SK-N-SH (cell line): ENCODE results near the gene GID4. TPM values are rescaled to one million over a fixed set of nuclear protein-coding genes. Genes with fewer than 3 reads are reported as not detected.

ENCODE experiments used
- CTCF ChIA-PET: fragments of 300-600, 350-600 bp; formaldehyde crosslinking; extraction: SDS; loops from one replicate; lab custom pipeline; 2021; lab: Yijun Ruan, JAX
- POLR2A ChIA-PET: fragments of 350-600 bp; sonication (Branson Sonifier 250); formaldehyde crosslinking; extraction: SDS; loops from one replicate; lab custom pipeline; 2020; ENCODE audit warnings: antibody characterized with exemption, inconsistent platforms; lab: Yijun Ruan, JAX
- DNase-seq: peaks from one replicate; pipeline ENCODE4 v3.0.0; 2012
- H2AFZ ChIP-seq: fragments of 200-600 bp; sonication (generic); 2 replicates; pipeline ENCODE4 v1.8.1; 2016; ENCODE audit warnings: antibody characterized with exemption, mild to moderate bottlenecking, low read depth
- H3F3A ChIP-seq: fragments of 200-600 bp; sonication (generic); replicated peaks from 2 replicates; pipeline ENCODE3; 2016; ENCODE audit warnings: antibody characterized with exemption, mild to moderate bottlenecking; ENCODE audit not compliant: insufficient read depth
- H3K27ac ChIP-seq, 2 experiments: fragments of 200-500 bp in 1 of 2; fragments of 200-600 bp in 1 of 2; sonication (Bioruptor generic) in 1 of 2; sonication (generic), shearing (Covaris generic) in 1 of 2; 2 replicates each; pipeline versions ENCODE4 v1.5.1 to v1.6.1; 2014 to 2016; ENCODE audit warnings: low read depth in 2 of 2, inconsistent platforms in 1 of 2, low read length in 1 of 2, mild to moderate bottlenecking in 1 of 2, mixed read lengths in 1 of 2
- H3K27me3 ChIP-seq: fragments of 200-600 bp; sonication (generic), shearing (Covaris generic); 2 replicates; pipeline ENCODE4 v1.6.1; 2016; ENCODE audit warnings: mixed run types; ENCODE audit not compliant: insufficient read depth
- H3K36me3 ChIP-seq, 2 experiments: fragments of 200-500 bp in 1 of 2; fragments of 200-600 bp in 1 of 2; sonication (Bioruptor generic) in 1 of 2; sonication (generic) in 1 of 2; replicated peaks in 1 of 2; 2 replicates each; pipeline versions ENCODE3 to v1.5.1; 2014 to 2016; ENCODE audit warnings: low read length in 1 of 2, mild to moderate bottlenecking in 1 of 2; ENCODE audit not compliant: insufficient read depth in 2 of 2, control insufficient read depth in 1 of 2
- H3K4me1 ChIP-seq, 2 experiments: fragments of 200-500 bp in 1 of 2; fragments of 200-600 bp in 1 of 2; sonication (Bioruptor generic) in 1 of 2; sonication (generic), shearing (Covaris generic) in 1 of 2; 2 replicates each; pipeline versions ENCODE4 v1.5.1 to v1.6.1; 2014 to 2016; ENCODE audit warnings: low read depth in 1 of 2, low read length in 1 of 2, mixed run types in 1 of 2; ENCODE audit not compliant: insufficient read depth in 2 of 2, control insufficient read depth in 1 of 2
- H3K4me2 ChIP-seq: fragments of 200-600 bp; sonication (generic), shearing (Covaris generic); 2 replicates; pipeline ENCODE4 v1.6.1; 2017; ENCODE audit warnings: mixed run types
- H3K4me3 ChIP-seq, 2 experiments: fragments of 200-500 bp in 1 of 2; fragments of 200-600 bp in 1 of 2; sonication (Bioruptor generic) in 1 of 2; sonication (generic), shearing (Covaris generic) in 1 of 2; 2 replicates each; pipeline versions ENCODE4 v1.5.1 to v1.8.1; 2014 to 2016; ENCODE audit warnings: low read depth in 2 of 2, inconsistent platforms in 1 of 2, low read length in 1 of 2, mild to moderate bottlenecking in 1 of 2, mixed read lengths in 1 of 2, moderate library complexity in 1 of 2
- H3K79me2 ChIP-seq: fragments of 200-600 bp; sonication (generic); 2 replicates; pipeline ENCODE4 v1.8.1; 2017; ENCODE audit warnings: mild to moderate bottlenecking; ENCODE audit not compliant: insufficient read depth
- H3K9ac ChIP-seq: fragments of 200-600 bp; sonication (generic); 2 replicates; pipeline ENCODE4 v1.6.1; 2017; ENCODE audit warnings: mixed run types
- H3K9me2 ChIP-seq: fragments of 200-600 bp; sonication (generic); 2 replicates; pipeline ENCODE4 v1.6.1; 2017; ENCODE audit warnings: mixed run types
- H3K9me3 ChIP-seq: fragments of 200-600 bp; sonication (generic); 2 replicates; pipeline ENCODE4 v1.6.1; 2017; ENCODE audit warnings: mixed run types, mild to moderate bottlenecking, moderate library complexity
- H4K20me1 ChIP-seq: fragments of 200-600 bp; sonication (generic); 2 replicates; pipeline ENCODE4 v1.6.1; 2017; ENCODE audit warnings: mild to moderate bottlenecking, mixed run types; ENCODE audit not compliant: insufficient read depth
- ELF1 ChIP-seq: IDR thresholded peaks from 2 replicates; pipeline ENCODE4 v1.4.0; 2012
- EZH2phosphoT487 ChIP-seq: fragments of 200-600 bp; sonication (generic); IDR thresholded peaks from 2 replicates; pipeline ENCODE4 v1.6.1; 2017; ENCODE audit warnings: low read depth, mixed run types, mild to moderate bottlenecking, antibody characterized with exemption, moderate library complexity, borderline replicate concordance
- FOSL2 ChIP-seq: IDR thresholded peaks from 2 replicates; pipeline ENCODE4 v1.4.0; 2012; ENCODE audit warnings: low read depth, mild to moderate bottlenecking, moderate library complexity, borderline replicate concordance
- FOXJ3 ChIP-seq: sonication (generic); formaldehyde crosslinking; IDR thresholded peaks from 2 replicates; pipeline ENCODE4 v1.5.1; 2020; ENCODE audit warnings: mild to moderate bottlenecking, missing genetic modification reagents
- FOXM1 ChIP-seq: IDR thresholded peaks from 2 replicates; pipeline ENCODE4 v1.4.0; 2012; ENCODE audit warnings: low read depth, mild to moderate bottlenecking
- GABPA ChIP-seq: IDR thresholded peaks from 2 replicates; pipeline ENCODE4 v1.4.0; 2012; ENCODE audit warnings: low read depth, mild to moderate bottlenecking
- IRF3 ChIP-seq: fragments of 150-350 bp; IDR thresholded peaks from 2 replicates; pipeline ENCODE4 v1.6.1; 2016; ENCODE audit warnings: mild to moderate bottlenecking, low read depth, low read length
- JUND ChIP-seq: IDR thresholded peaks from 2 replicates; pipeline ENCODE4 v1.4.0; 2012
- MAX ChIP-seq: IDR thresholded peaks from 2 replicates; pipeline ENCODE4 v1.4.0; 2012; ENCODE audit warnings: low read depth
- MEF2A ChIP-seq: IDR thresholded peaks from 2 replicates; pipeline ENCODE4 v1.4.0; 2012; ENCODE audit warnings: low read depth, borderline replicate concordance
- MXI1 ChIP-seq: IDR thresholded peaks from 2 replicates; pipeline ENCODE4 v1.6.1; 2012; ENCODE audit warnings: mild to moderate bottlenecking, low read depth, low read length, improper control_type of control experiment
- NRF1 ChIP-seq: IDR thresholded peaks from 2 replicates; pipeline ENCODE4 v1.6.1; 2012; ENCODE audit warnings: low read depth, mild to moderate bottlenecking, low read length
- POLR2AphosphoS5 ChIP-seq: IDR thresholded peaks from 2 replicates; pipeline ENCODE4 v1.6.1; 2012; ENCODE audit warnings: low read depth, low read length
- RAD21 ChIP-seq: IDR thresholded peaks from 2 replicates; pipeline ENCODE4 v1.6.1; 2012; ENCODE audit warnings: mild to moderate bottlenecking, low read length
- RCOR1 ChIP-seq: fragments of 150-350 bp; IDR thresholded peaks from 2 replicates; pipeline ENCODE4 v1.6.1; 2017; ENCODE audit warnings: antibody characterized with exemption, low read length
- RFX5 ChIP-seq: IDR thresholded peaks from 2 replicates; pipeline ENCODE4 v1.6.1; 2012; ENCODE audit warnings: mild to moderate bottlenecking, improper control_type of control experiment, low read length
- TAF1 ChIP-seq: IDR thresholded peaks from 2 replicates; pipeline ENCODE4 v1.6.1; 2012; ENCODE audit warnings: low read depth, mild to moderate bottlenecking, low read length, moderate library complexity, borderline replicate concordance
- TCF12 ChIP-seq: IDR thresholded peaks from 2 replicates; pipeline ENCODE4 v1.4.0; 2012
- USF1 ChIP-seq: IDR thresholded peaks from 2 replicates; pipeline ENCODE4 v1.4.0; 2012; ENCODE audit warnings: low read depth, borderline replicate concordance
- YY1 ChIP-seq: IDR thresholded peaks from 2 replicates; pipeline ENCODE4 v1.4.0; 2012; ENCODE audit warnings: low read depth, mild to moderate bottlenecking
- WGBS: methylation state at CpG from one replicate; pipeline ENCODE4 v1.1.6; 2017; ENCODE audit warnings: low lambda C conversion rate; 5-methylcytosine and 5-hydroxymethylcytosine counted together
- polyA plus RNA-seq, 3 experiments: library from polyadenylated mRNA; depleted of rRNA; stranded (reverse); fragments of >200 nt; gene quantifications; 2 replicates each; pipeline ENCODE4 v1.2.3, GENCODE V29; 2012
- TF ChIP-seq, protein P1 (sequence below): fragments of 200-600 bp; sonication (generic); IDR thresholded peaks from 2 replicates; pipeline ENCODE4 v1.6.1; 2017; ENCODE audit warnings: antibody characterized with exemption, mild to moderate bottlenecking, moderate library complexity

The GID4 gene
- polyA plus RNA-seq, 1 of the 3 experiments (the other 2 are of a cell fraction), result 4.3 TPM

GRCh38 chr17:18084256-18084655, 45.0 kb downstream of the GID4 start:
- ChIA-PET POLR2A (no interaction called here), CTCF (no interaction called here)
- Histone ChIP-seq H3K4me2 (no peak overlapping the region), H3K79me2 (peaks cover 16% of the 10 kb centered on the region), H3K9me3 (no peaks in the 10 kb centered on the region), H4K20me1 (no peaks in the 10 kb centered on the region), H2AFZ (no peak overlapping the region), H3K27ac (no peak overlapping the region), H3K4me3 (no peak overlapping the region), H3K9me2 (no peaks in the 10 kb centered on the region), H3K9ac (no peak overlapping the region), H3K4me1 (peaks cover 0 to 7% of the 10 kb centered on the region in 2 experiments; a peak in 1 of 4 replicates), H3F3A (no peaks in the 10 kb centered on the region), H3K36me3 (no peaks in the 10 kb centered on the region), H3K27me3 (no peaks in the 10 kb centered on the region)
- no peak for TF ChIP-seq RCOR1
- no peak for TF ChIP-seq IRF3
- TF ChIP-seq ELF1, result no peak
- no peak for TF ChIP-seq EZH2phosphoT487
- no peak for TF ChIP-seq FOXJ3 (CRISPR knock-in tag)
- no peak for TF ChIP-seq TCF12
- no peak for TF ChIP-seq FOSL2
- TF ChIP-seq USF1, result no peak
- no peak for TF ChIP-seq JUND
- TF ChIP-seq, protein P1, sequence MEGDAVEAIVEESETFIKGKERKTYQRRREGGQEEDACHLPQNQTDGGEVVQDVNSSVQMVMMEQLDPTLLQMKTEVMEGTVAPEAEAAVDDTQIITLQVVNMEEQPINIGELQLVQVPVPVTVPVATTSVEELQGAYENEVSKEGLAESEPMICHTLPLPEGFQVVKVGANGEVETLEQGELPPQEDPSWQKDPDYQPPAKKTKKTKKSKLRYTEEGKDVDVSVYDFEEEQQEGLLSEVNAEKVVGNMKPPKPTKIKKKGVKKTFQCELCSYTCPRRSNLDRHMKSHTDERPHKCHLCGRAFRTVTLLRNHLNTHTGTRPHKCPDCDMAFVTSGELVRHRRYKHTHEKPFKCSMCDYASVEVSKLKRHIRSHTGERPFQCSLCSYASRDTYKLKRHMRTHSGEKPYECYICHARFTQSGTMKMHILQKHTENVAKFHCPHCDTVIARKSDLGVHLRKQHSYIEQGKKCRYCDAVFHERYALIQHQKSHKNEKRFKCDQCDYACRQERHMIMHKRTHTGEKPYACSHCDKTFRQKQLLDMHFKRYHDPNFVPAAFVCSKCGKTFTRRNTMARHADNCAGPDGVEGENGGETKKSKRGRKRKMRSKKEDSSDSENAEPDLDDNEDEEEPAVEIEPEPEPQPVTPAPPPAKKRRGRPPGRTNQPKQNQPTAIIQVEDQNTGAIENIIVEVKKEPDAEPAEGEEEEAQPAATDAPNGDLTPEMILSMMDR, result no peak
- no peak for TF ChIP-seq TAF1
- no peak for DNase-seq
- WGBS, result 82% methylated on average over 4 of the region's 4 CpGs

GRCh38 chr17:18087610-18088491, 48.6 kb downstream of the GID4 start, which contains the start of gene DRG2:
DRG2 (plus strand) TSS chr17:18087948; CDS start chr17:18088024, 76 bp downstream.
- H3K9me3 ChIP-seq, result no peaks in the 10 kb centered on the region
- peak within 1 kb of the TSS; percentile 82 for H3K9ac ChIP-seq
- H3K79me2 ChIP-seq, result peaks cover 23% of the 10 kb centered on the region
- no peaks in the 10 kb centered on the region for H3F3A ChIP-seq
- peak within 1 kb of the TSS; percentile 78 to 96 for H3K4me3 ChIP-seq
- no peaks in the 10 kb centered on the region for H3K9me2 ChIP-seq
- 3% methylated on average over 27 of the region's 52 CpGs for WGBS
- H3K4me1 ChIP-seq, result peaks cover 0 to 7% of the 10 kb centered on the region in 2 experiments; a peak in 1 of 4 replicates
- H3K27ac ChIP-seq, result peak within 1 kb of the TSS; percentile 51 to 68
- H4K20me1 ChIP-seq, result no peaks in the 10 kb centered on the region
- H2AFZ ChIP-seq, result peak within 1 kb of the TSS; percentile 99
- ChIA-PET POLR2A (no interaction called here), CTCF (interaction anchor here (1.0 to 1.2 kb wide), 2 partner anchors 52 to 166 kb away, joined by 3 read pairs; no protein-coding TSS in a partner anchor)
- peak within 1 kb of the TSS; percentile 93 for H3K4me2 ChIP-seq
- H3K27me3 ChIP-seq, result no peaks in the 10 kb centered on the region
- peak; percentile 94 for DNase-seq
- H3K36me3 ChIP-seq, result peaks cover 3 to 8% of the 10 kb centered on the region in 2 experiments
- TF ChIP-seq FOSL2 (peak; percentile 26; the same call in 1 of the 2 replicates), IRF3 (no peak), POLR2AphosphoS5 (peak; percentile 76), NRF1 (no peak), TAF1 (peak; percentile 97), TCF12 (peak; percentile 40; the same call in 1 of the 2 replicates), FOXJ3 (CRISPR knock-in tag) (peak; percentile 19), MXI1 (peak; percentile 92), FOXM1 (no peak), EZH2phosphoT487 (no peak), RCOR1 (0 out of 2 replicates have a peak, but pooled peaks have one; percentile 69), MEF2A (no peak), MAX (peak; percentile 95), RAD21 (no peak), GABPA (peak; percentile 93), YY1 (peak; percentile 73), RFX5 (no peak)
